T-helper 2 cell (primary cell): ENCODE data around the gene USP14.

Source experiments
- DNase-seq, 5 experiments: peaks; one replicate each; pipeline versions ENCODE4 v3.0.0 to v3.0.0-alpha.2; 2012 to 2022

The USP14 gene

GRCh38 chr18:159933-160332, 1.6 kb downstream of the USP14 start:
- no peak for DNase-seq

- DNase-seq, result no peak
Measured at GRCh38 chr18:160831-161570, 2.6 kb downstream of the USP14 start.

- no peak for DNase-seq
Measured at GRCh38 chr18:172361-172760, 14.0 kb downstream of the USP14 start.

GRCh38 chr18:179499-179898, 21.1 kb downstream of the USP14 start:
- DNase-seq, result peak in 1 of 5 experiments; percentile 31

GRCh38 chr18:181711-182110, 23.4 kb downstream of the USP14 start:
- DNase-seq, result no peak

- DNase-seq, result no peak
Measured at GRCh38 chr18:183769-184168, 25.4 kb downstream of the USP14 start.

GRCh38 chr18:189254-189653, 30.9 kb downstream of the USP14 start:
- no peak for DNase-seq

GRCh38 chr18:191725-192124, 33.4 kb downstream of the USP14 start:
- no peak for DNase-seq

- DNase-seq, result no peak
Measured at GRCh38 chr18:192801-193200, 34.4 kb downstream of the USP14 start.

- no peak for DNase-seq
Measured at GRCh38 chr18:195651-196050, 37.3 kb downstream of the USP14 start.

- DNase-seq, result no peak
Measured at GRCh38 chr18:199214-199613, 40.9 kb downstream of the USP14 start.

- DNase-seq, result no peak
Measured at GRCh38 chr18:199768-200167, 41.4 kb downstream of the USP14 start.

- no peak for DNase-seq
Measured at GRCh38 chr18:210075-210474, 51.7 kb downstream of the USP14 start.

- DNase-seq, result no peak
Measured at GRCh38 chr18:210733-211132, 52.4 kb downstream of the USP14 start.

- no peak for DNase-seq
Measured at GRCh38 chr18:211582-211981, 53.2 kb downstream of the USP14 start.

- DNase-seq, result no peak
Measured at GRCh38 chr18:212780-213179, 54.4 kb downstream of the USP14 start.

- no peak for DNase-seq
Measured at GRCh38 chr18:213505-213904, 55.1 kb downstream of the USP14 start.

GRCh38 chr18:213966-214365, 55.6 kb downstream of the USP14 start:
- DNase-seq, result no peak

- DNase-seq, result no peak
Measured at GRCh38 chr18:215448-216010, 57.2 kb downstream of the USP14 start.

GRCh38 chr18:217532-218336, 59.4 kb downstream of the USP14 start:
- DNase-seq, result no peak

- DNase-seq, result no peak
Measured at GRCh38 chr18:220708-221107, 62.4 kb downstream of the USP14 start.

GRCh38 chr18:225745-226144, 67.4 kb downstream of the USP14 start:
- no peak for DNase-seq

GRCh38 chr18:227374-227773, 69.0 kb downstream of the USP14 start:
- no peak for DNase-seq

- DNase-seq, result no peak
Measured at GRCh38 chr18:227902-228301, 69.5 kb downstream of the USP14 start.
